ENCODE measurements around the gene GOLGA2. TPM values are rescaled to one million over a fixed set of nuclear protein-coding genes. Genes with fewer than 3 reads are reported as not detected.

The GOLGA2 gene
- total RNA-seq, 1 donor from 2014 or later, result 85.1 TPM

DNA sequence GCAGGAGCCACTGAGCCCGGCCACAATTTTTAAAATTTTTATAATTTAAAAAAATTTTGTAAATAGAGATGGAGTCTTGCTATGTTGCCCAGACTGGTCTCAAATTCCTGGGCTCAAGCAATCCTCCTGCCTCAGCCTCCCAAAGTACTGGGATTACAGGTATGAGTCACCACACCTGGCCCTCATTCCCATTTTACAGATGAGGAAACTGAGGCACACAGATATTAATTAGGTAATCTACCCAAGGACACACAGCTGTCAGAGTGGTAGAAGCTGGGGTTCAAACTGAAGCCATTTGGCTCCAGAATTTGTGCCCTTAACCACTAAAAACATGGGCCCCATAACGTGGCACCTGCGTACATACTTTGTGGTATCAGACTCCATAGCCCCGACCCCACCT is 38.9 kb upstream of the GOLGA2 start:
- Histone ChIP-seq H3K27me3 (ENCODE audit: control insufficient read depth in 3 of 3, insufficient read depth in 3 of 3, low read length in 3 of 3) (no peaks in the 10 kb centered on the region), H3K9ac (ENCODE audit: low read depth in 1 of 3, low read length in 3 of 3) (no peak overlapping the region), H3K9me3 (ENCODE audit: control insufficient read depth in 3 of 3, low read length in 3 of 3) (no peaks in the 10 kb centered on the region), H3K4me1 (ENCODE audit: control insufficient read depth in 3 of 3, insufficient read depth in 3 of 3, low read length in 3 of 3) (peaks cover 4 to 14% (median 13%) of the 10 kb centered on the region in 3 donors), H3K27ac (ENCODE audit: low read depth, low read length) (no peak overlapping the region), H3K4me3 (ENCODE audit: low read length in 3 of 3) (no peak overlapping the region), H3K36me3 (ENCODE audit: control insufficient read depth in 3 of 3, insufficient read depth in 3 of 3, low read length in 3 of 3) (peaks cover 40 to 56% (median 52%) of the 10 kb centered on the region in 3 donors)

DNA sequence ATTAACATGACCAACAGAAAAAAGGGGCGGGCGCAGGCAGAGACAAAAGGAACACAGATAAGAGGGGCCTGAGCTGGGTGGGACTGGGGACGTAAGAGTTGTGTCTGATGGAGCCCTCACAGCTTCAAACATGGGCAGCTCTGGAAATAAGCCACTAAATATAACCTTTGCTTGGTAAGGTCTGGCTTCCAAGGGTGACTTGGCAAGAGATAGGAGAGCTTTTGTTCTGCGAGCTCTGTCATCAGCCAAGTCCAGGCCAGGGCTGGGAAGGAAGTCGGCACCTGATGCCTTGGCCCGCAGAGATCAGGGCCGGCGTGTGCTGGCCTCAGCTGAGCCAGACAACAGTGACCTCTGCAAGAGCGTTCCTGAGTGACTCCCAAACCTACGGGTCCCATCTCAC is 34.7 kb upstream of the GOLGA2 start:
- Histone ChIP-seq H3K4me3 (ENCODE audit: low read length in 3 of 3) (no peak overlapping the region), H3K27me3 (ENCODE audit: control insufficient read depth in 3 of 3, insufficient read depth in 3 of 3, low read length in 3 of 3) (no peaks in the 10 kb centered on the region), H3K9ac (ENCODE audit: low read depth in 1 of 3, low read length in 3 of 3) (peak overlapping the region in 2 of 3 donors; percentile 33 to 55), H3K27ac (ENCODE audit: low read depth, low read length) (peak overlapping the region; percentile 75), H3K4me1 (ENCODE audit: control insufficient read depth in 3 of 3, insufficient read depth in 3 of 3, low read length in 3 of 3) (peaks cover 4 to 15% (median 15%) of the 10 kb centered on the region in 3 donors), H3K9me3 (ENCODE audit: control insufficient read depth in 3 of 3, low read length in 3 of 3) (no peaks in the 10 kb centered on the region), H3K36me3 (ENCODE audit: control insufficient read depth in 3 of 3, insufficient read depth in 3 of 3, low read length in 3 of 3) (peaks cover 36 to 43% (median 39%) of the 10 kb centered on the region in 3 donors)

- Histone ChIP-seq H3K4me1 (ENCODE audit: control insufficient read depth in 3 of 3, insufficient read depth in 3 of 3, low read length in 3 of 3) (peaks cover 4 to 15% (median 15%) of the 10 kb centered on the region in 3 donors), H3K9me3 (ENCODE audit: control insufficient read depth in 3 of 3, low read length in 3 of 3) (no peaks in the 10 kb centered on the region), H3K9ac (ENCODE audit: low read depth in 1 of 3, low read length in 3 of 3) (peak overlapping the region in 2 of 3 donors; percentile 33 to 40), H3K36me3 (ENCODE audit: control insufficient read depth in 3 of 3, insufficient read depth in 3 of 3, low read length in 3 of 3) (peaks cover 28 to 37% (median 31%) of the 10 kb centered on the region in 3 donors), H3K4me3 (ENCODE audit: low read length in 3 of 3) (no peak overlapping the region), H3K27me3 (ENCODE audit: control insufficient read depth in 3 of 3, insufficient read depth in 3 of 3, low read length in 3 of 3) (no peaks in the 10 kb centered on the region), H3K27ac (ENCODE audit: low read depth, low read length) (no peak overlapping the region)
Measured at GRCh38 chr9:128309551-128309950, 33.7 kb upstream of the GOLGA2 start.

DNA sequence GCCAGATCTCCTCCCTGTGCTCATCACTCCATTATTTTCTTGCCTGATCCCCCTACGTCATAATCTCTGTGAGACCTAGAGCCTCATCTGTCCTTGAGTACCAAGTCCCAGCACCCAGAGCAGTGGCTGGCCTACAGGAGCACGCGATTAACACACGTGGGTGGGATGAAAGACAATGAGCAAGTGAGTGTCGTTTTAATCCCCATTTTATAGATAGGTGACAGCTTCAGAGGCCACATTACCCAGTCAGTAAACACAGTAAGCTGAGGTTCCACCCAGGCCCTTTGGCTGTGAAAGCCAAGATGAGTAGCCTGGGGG is 29.1 kb upstream of the GOLGA2 start:
- Histone ChIP-seq H3K9ac (ENCODE audit: low read depth in 1 of 3, low read length in 3 of 3) (no peak overlapping the region), H3K27ac (ENCODE audit: low read depth, low read length) (no peak overlapping the region), H3K36me3 (ENCODE audit: control insufficient read depth in 3 of 3, insufficient read depth in 3 of 3, low read length in 3 of 3) (peaks cover 12 to 14% (median 12%) of the 10 kb centered on the region in 3 donors), H3K4me3 (ENCODE audit: low read length in 3 of 3) (no peak overlapping the region), H3K4me1 (ENCODE audit: control insufficient read depth in 3 of 3, insufficient read depth in 3 of 3, low read length in 3 of 3) (peaks cover 0 to 4% (median 4%) of the 10 kb centered on the region in 3 donors), H3K27me3 (ENCODE audit: control insufficient read depth in 3 of 3, insufficient read depth in 3 of 3, low read length in 3 of 3) (no peaks in the 10 kb centered on the region), H3K9me3 (ENCODE audit: control insufficient read depth in 3 of 3, low read length in 3 of 3) (no peaks in the 10 kb centered on the region)

DNA sequence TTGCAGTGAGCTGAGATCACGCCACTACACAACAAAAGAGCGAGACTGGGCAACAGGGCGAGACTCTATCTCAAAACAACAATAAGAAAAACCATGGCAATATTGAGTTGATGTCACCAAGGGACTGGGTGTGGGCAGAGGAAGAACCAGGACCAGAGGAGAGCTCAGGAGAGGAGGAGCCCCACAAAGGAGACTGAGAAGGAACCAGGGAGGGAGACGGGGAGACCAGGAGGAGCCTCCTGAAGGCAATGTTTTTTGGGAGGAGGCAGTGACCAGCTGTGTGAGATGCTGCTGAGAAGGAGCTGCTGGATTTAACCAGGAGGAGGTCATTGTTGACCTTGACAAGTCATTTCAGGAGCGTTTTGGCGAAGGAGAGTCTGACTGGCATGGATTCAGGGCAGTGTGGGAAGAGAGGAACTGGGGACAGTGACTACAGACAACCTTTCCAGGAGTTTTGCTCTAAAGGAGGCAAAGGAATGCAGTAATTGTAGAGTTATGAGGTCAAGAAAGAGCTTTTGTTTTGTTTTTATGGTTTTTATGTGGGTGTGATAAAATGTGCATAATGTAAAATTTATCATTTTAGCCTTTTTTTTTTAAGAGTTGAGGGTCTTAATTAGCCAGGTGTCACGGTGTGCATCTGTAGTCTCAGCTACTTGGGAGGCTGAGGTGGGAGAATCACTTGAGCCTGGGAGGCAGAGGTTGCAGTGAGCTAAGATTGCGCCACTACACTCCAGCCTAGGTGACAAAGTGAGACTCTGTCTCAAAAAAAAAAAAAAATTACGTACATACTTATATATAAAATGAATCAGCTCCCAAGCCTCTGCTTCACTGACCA is 28.5 kb upstream of the GOLGA2 start:
- Histone ChIP-seq H3K9me3 (ENCODE audit: control insufficient read depth in 3 of 3, low read length in 3 of 3) (no peaks in the 10 kb centered on the region), H3K36me3 (ENCODE audit: control insufficient read depth in 3 of 3, insufficient read depth in 3 of 3, low read length in 3 of 3) (peaks cover 6 to 8% (median 6%) of the 10 kb centered on the region in 3 donors), H3K4me1 (ENCODE audit: control insufficient read depth in 3 of 3, insufficient read depth in 3 of 3, low read length in 3 of 3) (no peaks in the 10 kb centered on the region), H3K27me3 (ENCODE audit: control insufficient read depth in 3 of 3, insufficient read depth in 3 of 3, low read length in 3 of 3) (no peaks in the 10 kb centered on the region), H3K9ac (ENCODE audit: low read depth in 1 of 3, low read length in 3 of 3) (no peak overlapping the region), H3K27ac (ENCODE audit: low read depth, low read length) (no peak overlapping the region), H3K4me3 (ENCODE audit: low read length in 3 of 3) (no peak overlapping the region)

DNA sequence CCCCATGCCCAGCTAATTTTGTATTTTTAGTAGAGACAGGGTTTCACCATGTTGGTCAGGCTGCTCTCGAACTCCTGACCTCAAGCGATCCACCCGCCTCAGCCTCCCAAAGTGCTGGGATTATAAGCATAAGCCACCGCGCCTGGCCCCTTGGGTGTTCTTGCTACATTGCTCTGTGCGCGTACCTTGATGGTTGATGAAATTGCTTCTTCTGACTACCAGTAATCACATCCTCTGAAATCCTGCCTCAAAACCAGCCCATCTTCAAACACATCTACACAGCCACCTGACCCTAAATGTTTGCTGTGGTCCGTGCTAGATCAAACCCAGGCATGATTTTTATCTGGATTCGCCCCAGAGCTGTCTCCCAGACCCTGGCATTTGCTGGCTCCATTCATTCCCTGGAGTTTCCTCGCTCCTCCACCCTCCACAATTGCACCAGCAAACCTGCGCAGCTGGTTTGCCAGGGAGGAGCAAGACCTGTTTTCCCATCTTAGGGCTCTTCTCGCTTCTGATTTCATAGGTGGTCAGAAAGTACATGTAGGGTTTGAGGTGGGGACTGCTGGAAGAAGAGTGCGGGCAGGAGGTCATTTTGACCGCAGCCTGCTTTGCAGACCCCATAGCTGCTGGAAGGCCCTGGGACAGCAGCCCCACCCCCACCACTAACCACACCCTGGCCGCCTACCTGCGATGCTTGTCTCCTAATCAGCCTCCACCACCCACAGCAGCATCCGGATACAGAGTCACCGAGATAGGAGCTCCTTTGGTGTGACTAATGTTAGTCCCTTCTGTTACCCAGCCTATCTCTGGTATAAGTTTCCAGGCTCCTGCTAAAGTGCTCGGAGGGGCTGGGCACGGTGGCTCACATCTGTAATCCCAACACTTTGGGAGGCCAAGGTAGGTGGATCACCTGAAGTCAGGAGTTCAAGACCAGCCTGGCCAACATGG is 23.0 kb upstream of the GOLGA2 start:
- no peak overlapping the region for H3K9ac ChIP-seq (ENCODE audit: low read depth in 1 of 3, low read length in 3 of 3)
- H3K27me3 ChIP-seq (ENCODE audit: control insufficient read depth in 3 of 3, insufficient read depth in 3 of 3, low read length in 3 of 3), result no peaks in the 10 kb centered on the region

DNA sequence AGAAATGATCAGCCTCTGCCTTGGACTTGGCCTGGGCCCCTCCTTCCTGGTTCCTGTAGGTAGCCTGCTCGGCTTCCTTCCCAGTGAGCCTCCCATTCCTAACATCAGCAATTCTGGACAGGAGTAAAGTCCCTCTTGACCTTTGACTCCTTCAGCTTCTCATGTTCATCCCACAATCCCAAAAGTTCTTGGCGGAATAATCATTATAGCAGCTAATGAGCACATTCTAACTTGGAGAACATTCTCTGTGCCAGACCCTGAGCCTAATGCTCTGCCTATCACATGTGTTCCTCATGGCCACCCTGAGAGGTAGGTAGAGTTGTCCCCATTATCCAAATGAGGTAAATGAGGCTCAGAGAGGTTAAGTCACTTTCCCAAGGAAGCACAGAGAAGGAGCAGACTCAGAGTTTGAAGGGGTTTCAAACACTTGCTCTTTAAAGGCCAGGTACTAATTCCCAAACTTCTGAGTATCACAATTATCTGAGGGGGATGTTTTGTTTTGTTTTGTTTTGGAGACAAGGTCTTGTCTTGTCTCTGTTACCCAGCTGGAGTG is 21.5 kb upstream of the GOLGA2 start:
- Histone ChIP-seq H3K4me1 (ENCODE audit: control insufficient read depth in 3 of 3, insufficient read depth in 3 of 3, low read length in 3 of 3) (peaks cover 4 to 7% (median 6%) of the 10 kb centered on the region in 3 donors), H3K27ac (ENCODE audit: low read depth, low read length) (no peak overlapping the region), H3K36me3 (ENCODE audit: control insufficient read depth in 3 of 3, insufficient read depth in 3 of 3, low read length in 3 of 3) (no peaks in the 10 kb centered on the region), H3K27me3 (ENCODE audit: control insufficient read depth in 3 of 3, insufficient read depth in 3 of 3, low read length in 3 of 3) (no peaks in the 10 kb centered on the region), H3K9me3 (ENCODE audit: control insufficient read depth in 3 of 3, low read length in 3 of 3) (no peaks in the 10 kb centered on the region), H3K4me3 (ENCODE audit: low read length in 3 of 3) (no peak overlapping the region), H3K9ac (ENCODE audit: low read depth in 1 of 3, low read length in 3 of 3) (no peak overlapping the region)

More for the DNA sequence above, 23.0 kb upstream of the GOLGA2 start:
- H3K4me3 ChIP-seq (ENCODE audit: low read length in 3 of 3), result no peak overlapping the region
- H3K9me3 ChIP-seq (ENCODE audit: control insufficient read depth in 3 of 3, low read length in 3 of 3), result no peaks in the 10 kb centered on the region
- peaks cover 4 to 7% (median 6%) of the 10 kb centered on the region in 3 donors for H3K4me1 ChIP-seq (ENCODE audit: control insufficient read depth in 3 of 3, insufficient read depth in 3 of 3, low read length in 3 of 3)
- no peaks in the 10 kb centered on the region for H3K36me3 ChIP-seq (ENCODE audit: control insufficient read depth in 3 of 3, insufficient read depth in 3 of 3, low read length in 3 of 3)
- no peak overlapping the region for H3K27ac ChIP-seq (ENCODE audit: low read depth, low read length)

DNA sequence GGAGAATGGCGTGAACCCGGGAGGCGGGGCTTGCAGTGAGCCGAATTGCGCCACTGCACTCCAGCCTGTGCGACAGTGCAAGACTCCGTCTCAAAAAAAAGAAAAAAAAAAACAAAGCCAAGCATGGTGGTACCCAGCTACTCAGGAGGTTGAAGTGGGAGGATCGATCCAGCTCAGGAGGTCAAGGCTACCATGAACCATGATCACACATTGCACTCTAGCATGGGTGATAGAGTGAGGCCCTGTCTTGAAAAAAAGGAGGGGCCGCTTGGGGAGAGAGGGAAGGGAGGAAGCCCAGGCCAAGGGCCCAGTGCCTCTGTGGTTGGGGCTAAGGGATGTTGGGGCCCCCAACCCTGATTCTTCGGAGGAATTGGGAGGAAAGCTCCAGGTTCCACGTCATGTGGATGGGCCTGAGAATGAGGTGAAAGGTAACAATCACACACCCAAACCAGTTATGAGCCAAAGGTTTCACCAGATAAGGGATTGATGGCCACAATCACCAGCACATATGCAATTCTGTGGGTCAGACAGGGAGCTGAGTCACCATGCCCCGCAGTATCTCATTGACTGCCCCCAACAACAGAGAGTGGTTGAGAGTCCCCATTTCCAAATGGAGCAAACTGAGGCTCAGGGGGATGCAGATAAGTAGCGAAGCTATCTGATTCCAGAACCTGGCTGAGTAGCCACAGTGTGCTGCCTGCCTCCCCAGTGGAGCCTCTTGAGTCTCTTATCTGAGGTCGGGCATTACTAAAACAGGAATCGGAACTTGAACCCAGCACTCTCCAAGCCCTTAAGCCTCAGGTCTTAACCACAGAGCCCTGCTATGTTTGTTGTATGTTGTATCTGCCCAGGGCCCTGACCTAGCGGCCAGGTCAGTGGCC is 20.8 kb upstream of the GOLGA2 start:
- Histone ChIP-seq H3K36me3 (ENCODE audit: control insufficient read depth in 3 of 3, insufficient read depth in 3 of 3, low read length in 3 of 3) (no peaks in the 10 kb centered on the region), H3K4me3 (ENCODE audit: low read length in 3 of 3) (no peak overlapping the region), H3K27me3 (ENCODE audit: control insufficient read depth in 3 of 3, insufficient read depth in 3 of 3, low read length in 3 of 3) (no peaks in the 10 kb centered on the region), H3K4me1 (ENCODE audit: control insufficient read depth in 3 of 3, insufficient read depth in 3 of 3, low read length in 3 of 3) (peaks cover 4 to 7% (median 6%) of the 10 kb centered on the region in 3 donors), H3K27ac (ENCODE audit: low read depth, low read length) (no peak overlapping the region), H3K9me3 (ENCODE audit: control insufficient read depth in 3 of 3, low read length in 3 of 3) (no peaks in the 10 kb centered on the region), H3K9ac (ENCODE audit: low read depth in 1 of 3, low read length in 3 of 3) (no peak overlapping the region)

GRCh38 chr9:128294142-128294541 is 18.3 kb upstream of the GOLGA2 start:
- H3K4me3 ChIP-seq (ENCODE audit: low read length in 3 of 3), result no peak overlapping the region
- no peak overlapping the region for H3K27ac ChIP-seq (ENCODE audit: low read depth, low read length)
- no peaks in the 10 kb centered on the region for H3K36me3 ChIP-seq (ENCODE audit: control insufficient read depth in 3 of 3, insufficient read depth in 3 of 3, low read length in 3 of 3)
- peaks cover 4 to 7% (median 6%) of the 10 kb centered on the region in 3 donors for H3K4me1 ChIP-seq (ENCODE audit: control insufficient read depth in 3 of 3, insufficient read depth in 3 of 3, low read length in 3 of 3)
- no peaks in the 10 kb centered on the region for H3K9me3 ChIP-seq (ENCODE audit: control insufficient read depth in 3 of 3, low read length in 3 of 3)
- H3K27me3 ChIP-seq (ENCODE audit: control insufficient read depth in 3 of 3, insufficient read depth in 3 of 3, low read length in 3 of 3), result no peaks in the 10 kb centered on the region
- no peak overlapping the region for H3K9ac ChIP-seq (ENCODE audit: low read depth in 1 of 3, low read length in 3 of 3)

Measured in skeletal muscle tissue (tissue), 4 donors.